NB4 (cell line): ENCODE data around the gene PRELID2.

Experiments
- CTCF ChIP-seq: IDR thresholded peaks from one replicate; pipeline ENCODE4 v1.5.1; 2012; ENCODE audit warnings: low read depth, low read length
- MAX ChIP-seq: IDR thresholded peaks from 2 replicates; pipeline ENCODE4 v1.6.1; 2011; ENCODE audit warnings: low read depth, low read length
- POLR2A ChIP-seq: IDR thresholded peaks from 2 replicates; pipeline ENCODE4 v1.6.1; 2011; ENCODE audit warnings: mild to moderate bottlenecking; ENCODE audit not compliant: insufficient read length; ENCODE audit errors: extremely low read depth

- TF ChIP-seq POLR2A (no peak), CTCF (no peak), MAX (no peak)
These were observed 123.7 kb downstream of the PRELID2 start for GRCh38 chr5:145711417-145711816.
